ENCODE results near the gene SGCA. TPM values are rescaled to one million over a fixed set of nuclear protein-coding genes. Genes with fewer than 3 reads are reported as not detected.
A peak's percentile ranks its signal among the peaks of the same experiment; 100 is the strongest.

SGCA gene
- total and polyA plus RNA-seq, 2 of the 13 experiments (the other 11 are each of a cell fraction or from before 2014, with no cell fraction given), result not detected

DNA sequence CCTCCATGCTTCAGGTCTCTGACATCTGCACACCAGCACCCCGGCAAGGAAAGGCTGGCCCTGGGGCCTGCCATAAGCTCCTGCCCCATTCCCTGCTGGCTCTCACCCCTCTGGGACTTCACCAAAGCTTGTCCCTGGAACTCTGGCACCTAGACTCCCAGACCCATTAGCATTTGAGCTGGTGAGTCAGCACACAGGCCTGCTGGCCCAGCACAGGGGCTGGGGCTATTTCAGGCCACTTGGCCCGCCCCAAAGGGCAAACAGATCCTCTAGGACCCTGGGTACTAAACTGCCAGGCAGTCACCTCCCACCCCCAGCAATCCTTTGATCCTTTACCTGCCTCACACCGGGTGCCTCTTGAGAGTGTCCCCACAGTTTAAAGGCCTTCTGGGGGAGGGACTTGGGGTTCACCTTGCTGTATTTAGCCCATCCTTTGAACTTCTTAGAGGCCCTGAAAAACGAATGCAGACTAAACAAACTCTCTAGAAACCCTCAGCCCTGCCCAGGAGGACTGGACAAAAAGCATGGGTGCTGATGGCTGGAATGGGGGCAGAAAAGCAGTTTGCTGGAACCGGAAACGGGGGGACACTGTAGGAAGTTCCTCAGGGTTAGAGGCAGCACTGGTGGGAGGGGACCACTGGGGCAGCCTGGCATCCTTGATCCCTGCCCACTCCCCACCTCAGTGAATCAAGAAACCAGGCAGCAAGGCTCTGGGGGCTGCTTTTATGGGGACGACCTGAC, 32.6 kb upstream of the SGCA start:
- Histone ChIP-seq H3K27me3 (ENCODE audit: control insufficient read depth in 1 of 2, insufficient read depth in 2 of 2, low read length in 2 of 2) (peaks cover 6 to 14% of the 10 kb centered on the region in 2 experiments), H3K27ac (ENCODE audit: extremely low read length, insufficient read depth, low read length) (peak overlapping the region; percentile 52), H3K9me3 (ENCODE audit: low read length) (no peaks in the 10 kb centered on the region), H3K36me3 (replicated peaks in 1 of 2; ENCODE audit: control insufficient read depth in 1 of 2, insufficient read depth in 2 of 2, low read length in 2 of 2) (peaks cover 16% of the 10 kb centered on the region in 2 experiments; a peak in 4 of 5 replicates), H3K9ac (ENCODE audit: insufficient read depth, low read depth, low read length) (peak overlapping the region; percentile 12; the same call in 1 of the 2 replicates), H3K4me3 (replicated peaks in 1 of 3; ENCODE audit: insufficient read depth in 1 of 3, low read depth in 2 of 3, low read length in 3 of 3) (peak overlapping the region in 1 of 3 experiments; percentile 11; a peak in 2 of 6 replicates), H3K4me1 (ENCODE audit: insufficient read depth, low read length) (peaks cover 53% of the 10 kb centered on the region), H4K20me1 (ENCODE audit: insufficient read depth, low read length) (no peaks in the 10 kb centered on the region), H2AFZ (ENCODE audit: low read length) (no peak overlapping the region), H3K79me2 (ENCODE audit: insufficient read depth, low read length) (no peaks in the 10 kb centered on the region), H3K4me2 (ENCODE audit: low read depth, low read length) (peak overlapping the region; percentile 48)
- in situ Hi-C loops (cut with HindIII; ENCODE audit: extremely low pct_ligation_motif_present, low pct_unique_long_range_greater_than_20kb), result no loop called here
- no TSS peak for BruUV-seq (replicated peaks)
- FAIRE-seq (peak; percentile 96), DNase-seq (ENCODE audit: low spot score) (peak; percentile 88), ATAC-seq (peak; percentile 81)
- ChIA-PET POLR2A (interaction anchor here (1.0 to 1.6 kb wide), 3 partner anchors 9 to 19 kb away, joined by 3 to 6 read pairs (median 5); no protein-coding TSS in a partner anchor), CTCF (ENCODE audit: low intra/inter-chr PET ratio, low total read pairs) (no interaction called here)
- intact Hi-C loops (cut with micrococcal nuclease; ENCODE audit: unreplicated experiment), result loop anchor here (2.0 kb wide), 1 partner anchor 38 kb away; the partner anchor contains the start of gene PDK2
- WGBS (ENCODE audit: low lambda C conversion rate), result 9% methylated on average over 5 of the region's 7 CpGs
- TF ChIP-seq, protein P1, sequence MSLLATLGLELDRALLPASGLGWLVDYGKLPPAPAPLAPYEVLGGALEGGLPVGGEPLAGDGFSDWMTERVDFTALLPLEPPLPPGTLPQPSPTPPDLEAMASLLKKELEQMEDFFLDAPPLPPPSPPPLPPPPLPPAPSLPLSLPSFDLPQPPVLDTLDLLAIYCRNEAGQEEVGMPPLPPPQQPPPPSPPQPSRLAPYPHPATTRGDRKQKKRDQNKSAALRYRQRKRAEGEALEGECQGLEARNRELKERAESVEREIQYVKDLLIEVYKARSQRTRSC (CRISPR knock-in tag; IDR thresholded peaks at IDR 0.05; ENCODE audit: low read depth), result no peak
- no peak for TF ChIP-seq NCOA5 (CRISPR knock-in tag; IDR thresholded peaks at IDR 0.05)
- no peak for TF ChIP-seq EHMT2 (IDR thresholded peaks at IDR 0.05; ENCODE audit: borderline replicate concordance, low read depth, low read length)
- TF ChIP-seq, protein P2, sequence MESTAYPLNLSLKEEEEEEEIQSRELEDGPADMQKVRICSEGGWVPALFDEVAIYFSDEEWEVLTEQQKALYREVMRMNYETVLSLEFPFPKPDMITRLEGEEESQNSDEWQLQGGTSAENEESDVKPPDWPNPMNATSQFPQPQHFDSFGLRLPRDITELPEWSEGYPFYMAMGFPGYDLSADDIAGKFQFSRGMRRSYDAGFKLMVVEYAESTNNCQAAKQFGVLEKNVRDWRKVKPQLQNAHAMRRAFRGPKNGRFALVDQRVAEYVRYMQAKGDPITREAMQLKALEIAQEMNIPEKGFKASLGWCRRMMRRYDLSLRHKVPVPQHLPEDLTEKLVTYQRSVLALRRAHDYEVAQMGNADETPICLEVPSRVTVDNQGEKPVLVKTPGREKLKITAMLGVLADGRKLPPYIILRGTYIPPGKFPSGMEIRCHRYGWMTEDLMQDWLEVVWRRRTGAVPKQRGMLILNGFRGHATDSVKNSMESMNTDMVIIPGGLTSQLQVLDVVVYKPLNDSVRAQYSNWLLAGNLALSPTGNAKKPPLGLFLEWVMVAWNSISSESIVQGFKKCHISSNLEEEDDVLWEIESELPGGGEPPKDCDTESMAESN (CRISPR knock-in tag; conservative IDR thresholded peaks at IDR 0.05), result no peak
- TF ChIP-seq PITX1 (CRISPR knock-in tag; IDR thresholded peaks at IDR 0.05), result no peak
- no peak for TF ChIP-seq NCOA1 (CRISPR knock-in tag; IDR thresholded peaks at IDR 0.05)
- no peak for TF ChIP-seq ZBTB3 (CRISPR knock-in tag; IDR thresholded peaks at IDR 0.05; ENCODE audit: borderline replicate concordance, low read depth)
- TF ChIP-seq ZNF343 (CRISPR knock-in tag; IDR thresholded peaks at IDR 0.05), result no peak
- no peak for TF ChIP-seq ARNT (IDR thresholded peaks at IDR 0.05)
- no peak for TF ChIP-seq BHLHE40 (IDR thresholded peaks at IDR 0.05; ENCODE audit: low read length)
- TF ChIP-seq STAT5B (CRISPR knock-in tag; IDR thresholded peaks at IDR 0.05), result no peak
- TF ChIP-seq MIER3 (CRISPR knock-in tag; IDR thresholded peaks at IDR 0.05; ENCODE audit: borderline replicate concordance), result no peak
- TF ChIP-seq, protein P3, sequence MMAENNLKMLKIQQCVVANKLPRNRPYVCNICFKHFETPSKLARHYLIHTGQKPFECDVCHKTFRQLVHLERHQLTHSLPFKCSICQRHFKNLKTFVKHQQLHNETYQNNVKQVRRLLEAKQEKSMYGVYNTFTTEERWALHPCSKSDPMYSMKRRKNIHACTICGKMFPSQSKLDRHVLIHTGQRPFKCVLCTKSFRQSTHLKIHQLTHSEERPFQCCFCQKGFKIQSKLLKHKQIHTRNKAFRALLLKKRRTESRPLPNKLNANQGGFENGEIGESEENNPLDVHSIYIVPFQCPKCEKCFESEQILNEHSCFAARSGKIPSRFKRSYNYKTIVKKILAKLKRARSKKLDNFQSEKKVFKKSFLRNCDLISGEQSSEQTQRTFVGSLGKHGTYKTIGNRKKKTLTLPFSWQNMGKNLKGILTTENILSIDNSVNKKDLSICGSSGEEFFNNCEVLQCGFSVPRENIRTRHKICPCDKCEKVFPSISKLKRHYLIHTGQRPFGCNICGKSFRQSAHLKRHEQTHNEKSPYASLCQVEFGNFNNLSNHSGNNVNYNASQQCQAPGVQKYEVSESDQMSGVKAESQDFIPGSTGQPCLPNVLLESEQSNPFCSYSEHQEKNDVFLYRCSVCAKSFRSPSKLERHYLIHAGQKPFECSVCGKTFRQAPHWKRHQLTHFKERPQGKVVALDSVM (CRISPR knock-in tag; IDR thresholded peaks at IDR 0.05), result no peak
- TF ChIP-seq YEATS4 (CRISPR knock-in tag; IDR thresholded peaks at IDR 0.05; ENCODE audit: borderline replicate concordance), result no peak; the same call in 1 of the 2 replicates
- no peak for TF ChIP-seq CBFB (CRISPR knock-in tag; IDR thresholded peaks at IDR 0.05)
- no peak for TF ChIP-seq BORCS8-MEF2B (CRISPR knock-in tag; IDR thresholded peaks at IDR 0.05)
- TF ChIP-seq, protein P4, sequence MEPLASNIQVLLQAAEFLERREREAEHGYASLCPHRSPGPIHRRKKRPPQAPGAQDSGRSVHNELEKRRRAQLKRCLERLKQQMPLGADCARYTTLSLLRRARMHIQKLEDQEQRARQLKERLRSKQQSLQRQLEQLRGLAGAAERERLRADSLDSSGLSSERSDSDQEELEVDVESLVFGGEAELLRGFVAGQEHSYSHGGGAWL (CRISPR knock-in tag; IDR thresholded peaks at IDR 0.05), result no peak
- TF ChIP-seq GZF1 (CRISPR knock-in tag; IDR thresholded peaks at IDR 0.05), result no peak
- TF ChIP-seq ZSCAN20 (CRISPR knock-in tag; IDR thresholded peaks at IDR 0.05; ENCODE audit: borderline replicate concordance), result no peak
